Kidney glomerular epithelial cell (primary cell): ENCODE measurements around the gene MIA.
"Not testable (repeated sequence)": the region's sequence is repeated elsewhere in the genome, so short reads cannot be mapped to it uniquely, and the experiment has no call there.

ENCODE experiments used
- DNase-seq: peaks from one replicate; lab custom pipeline; 2025; lab: John Stamatoyannopoulos, UW

The MIA gene

GRCh38 chr19:40774916-40775631 is at the start of gene MIA:
MIA (plus strand) TSS chr19:40775521; CDS start chr19:40775543, 22 bp downstream.
- DNase-seq = no peak

- DNase-seq = no peak
These were observed 49.0 kb upstream of the MIA start for GRCh38 chr19:40726279-40726678.

GRCh38 chr19:40730065-40730464 is 45.3 kb upstream of the MIA start:
- not testable (repeated sequence) for DNase-seq

- not testable (repeated sequence) for DNase-seq
These were observed 43.0 kb upstream of the MIA start for GRCh38 chr19:40732304-40732703.

- DNase-seq = no peak
These were observed 42.2 kb upstream of the MIA start for GRCh38 chr19:40733149-40733548.

GRCh38 chr19:40735013-40735771 is 40.1 kb upstream of the MIA start:
- DNase-seq = no peak

GRCh38 chr19:40736661-40737060 is 38.7 kb upstream of the MIA start:
- DNase-seq = no peak

GRCh38 chr19:40737102-40737644 is 38.1 kb upstream of the MIA start:
- DNase-seq = no peak

GRCh38 chr19:40739030-40739839 is 36.1 kb upstream of the MIA start:
- no peak for DNase-seq

GRCh38 chr19:40739871-40740703 is 35.2 kb upstream of the MIA start:
- DNase-seq = no peak

- no peak for DNase-seq
These were observed 34.6 kb upstream of the MIA start for GRCh38 chr19:40740747-40741146.

- peak; percentile 2 for DNase-seq
These were observed 33.6 kb upstream of the MIA start for GRCh38 chr19:40741527-40742390.

GRCh38 chr19:40742477-40742876 is 32.8 kb upstream of the MIA start:
- no peak for DNase-seq

GRCh38 chr19:40742886-40743285 is 32.4 kb upstream of the MIA start:
- no peak for DNase-seq

GRCh38 chr19:40743926-40744325 is 31.4 kb upstream of the MIA start:
- DNase-seq = no peak

GRCh38 chr19:40744554-40745401 is 30.5 kb upstream of the MIA start:
- DNase-seq = no peak

GRCh38 chr19:40745402-40745780 is 29.9 kb upstream of the MIA start:
- peak; percentile 37 for DNase-seq

- no peak for DNase-seq
These were observed 27.8 kb upstream of the MIA start for GRCh38 chr19:40747536-40747935.

- DNase-seq = peak; percentile 98
These were observed 25.1 kb upstream of the MIA start, which contains the start of gene ACTMAP for GRCh38 chr19:40750058-40750873. ACTMAP (minus strand) TSS chr19:40750477; CDS start chr19:40749803, 674 bp downstream.
